Measurements from ENCODE around the gene EXOC6B. TPM values are rescaled to one million over a fixed set of nuclear protein-coding genes. Genes with fewer than 3 reads are reported as not detected.

EXOC6B gene
- total and polyA plus RNA-seq, 8 donors, result 22.1 to 30.8 (median 25.9) TPM

GRCh38 chr2:72629062-72629461 lies 196.8 kb downstream of the EXOC6B start:
- peaks cover 0 to 4% of the 10 kb centered on the region in 2 donors for H3K4me1 ChIP-seq
- no peak overlapping the region for H3K4me3 ChIP-seq
- DNase-seq, result no peak
- no peak overlapping the region for H3K27ac ChIP-seq
- intact Hi-C loops (cut with DNase I), result no loop called here
- no peak for TF ChIP-seq CTCF (IDR thresholded peaks at IDR 0.05)
- no peaks in the 10 kb centered on the region for H3K27me3 ChIP-seq
- no peak for ATAC-seq
- H3K36me3 ChIP-seq, result no peaks in the 10 kb centered on the region
- H3K9me3 ChIP-seq, result no peaks in the 10 kb centered on the region

- H3K27ac ChIP-seq, result no peak overlapping the region
- H3K27me3 ChIP-seq, result no peaks in the 10 kb centered on the region
- no peak for TF ChIP-seq CTCF (IDR thresholded peaks at IDR 0.05)
- intact Hi-C loops (cut with DNase I), result no loop called here
- H3K36me3 ChIP-seq, result no peaks in the 10 kb centered on the region
- no peaks in the 10 kb centered on the region for H3K9me3 ChIP-seq
- H3K4me3 ChIP-seq, result no peak overlapping the region
- ATAC-seq (no peak), DNase-seq (no peak)
- H3K4me1 ChIP-seq, result peaks cover 0 to 4% of the 10 kb centered on the region in 2 donors
Measured at GRCh38 chr2:72627083-72627482, 198.8 kb downstream of the EXOC6B start.

GRCh38 chr2:72625366-72625765 lies 200.5 kb downstream of the EXOC6B start:
- Histone ChIP-seq H3K36me3 (no peaks in the 10 kb centered on the region), H3K4me1 (peaks cover 0 to 3% of the 10 kb centered on the region in 2 donors), H3K4me3 (no peak overlapping the region), H3K27me3 (no peaks in the 10 kb centered on the region), H3K9me3 (no peaks in the 10 kb centered on the region), H3K27ac (no peak overlapping the region)
- intact Hi-C loops (cut with DNase I), result no loop called here
- no peak for ATAC-seq
- no peak for DNase-seq
- TF ChIP-seq CTCF (IDR thresholded peaks at IDR 0.05), result no peak

- ATAC-seq (no peak), DNase-seq (no peak)
- intact Hi-C loops (cut with DNase I), result no loop called here
- Histone ChIP-seq H3K36me3 (no peaks in the 10 kb centered on the region), H3K9me3 (no peaks in the 10 kb centered on the region), H3K4me1 (no peaks in the 10 kb centered on the region), H3K27ac (no peak overlapping the region), H3K27me3 (no peaks in the 10 kb centered on the region), H3K4me3 (no peak overlapping the region)
- TF ChIP-seq CTCF (IDR thresholded peaks at IDR 0.05), result no peak
Measured at GRCh38 chr2:72623481-72623880, 202.4 kb downstream of the EXOC6B start.

GRCh38 chr2:72619626-72620025 lies 206.2 kb downstream of the EXOC6B start:
- peaks cover 0 to 8% of the 10 kb centered on the region in 2 donors for H3K9me3 ChIP-seq
- no peaks in the 10 kb centered on the region for H3K4me1 ChIP-seq
- no peaks in the 10 kb centered on the region for H3K36me3 ChIP-seq
- no peak for TF ChIP-seq CTCF (IDR thresholded peaks at IDR 0.05)
- no peak overlapping the region for H3K27ac ChIP-seq
- H3K4me3 ChIP-seq, result no peak overlapping the region
- intact Hi-C loops (cut with DNase I), result no loop called here
- H3K27me3 ChIP-seq, result no peaks in the 10 kb centered on the region
- DNase-seq (no peak), ATAC-seq (no peak)
